Loucy (cell line): ENCODE data around the gene NAALADL2.

ENCODE experiments used
- CTCF ChIP-seq: fragments of 200-600 bp; sonication (generic); conservative IDR thresholded peaks from 2 replicates; pipeline ENCODE4 v1.5.1; 2014; ENCODE audit warnings: mild to moderate bottlenecking, antibody characterized with exemption, low read length
- EZH2phosphoT487 ChIP-seq: fragments of 200-600 bp; IDR thresholded peaks from 2 replicates; pipeline ENCODE4 v1.6.1; 2018; ENCODE audit warnings: antibody characterized with exemption, mild to moderate bottlenecking, moderate library complexity, borderline replicate concordance

DNA sequence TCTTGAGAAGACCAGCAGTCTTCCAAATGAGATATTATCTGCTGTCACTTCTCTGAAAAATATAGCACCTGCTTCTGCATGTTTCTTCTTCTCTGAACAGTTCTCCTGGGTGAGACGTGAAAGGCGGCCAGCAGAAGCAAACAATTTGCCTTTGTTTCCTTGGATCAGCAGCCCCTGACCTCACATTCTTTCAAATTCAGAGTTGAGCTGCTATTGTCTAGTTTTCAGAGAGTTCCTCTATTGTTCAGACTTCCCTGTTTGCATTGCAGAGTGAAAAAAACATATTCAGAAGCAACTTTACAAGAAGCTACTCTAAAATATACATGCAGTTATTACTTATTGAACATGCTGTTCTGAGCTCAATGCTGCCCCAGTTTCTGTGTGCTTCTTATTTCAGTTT, 653.6 kb downstream of the NAALADL2 start:
- TF ChIP-seq CTCF (no peak), EZH2phosphoT487 (no peak)
